SK-N-SH treated with all-trans-retinoic acid at 6 μM for 48 hours (cell line): ENCODE results near the gene SUMO3.

Experiments used
- ATAC-seq: fragments of 200-7000 bp; cut with Tn5 transposase; 3 replicates; pipeline ENCODE4 v1.9.1; 2020; ENCODE audit warnings: mild to moderate bottlenecking, moderate library complexity
- ARNTL ChIP-seq: fragments of 450-650 bp; formaldehyde crosslinking; IDR thresholded peaks from 2 replicates; pipeline ENCODE4 v1.5.0; 2020; ENCODE audit warnings: low read depth, mild to moderate bottlenecking, moderate library complexity, borderline replicate concordance
- BACH2 ChIP-seq: fragments of 250-450 bp; sonication (Bioruptor Pico); IDR thresholded peaks from 2 replicates; pipeline ENCODE4 v1.9.0; 2021; ENCODE audit warnings: mild to moderate bottlenecking, borderline replicate concordance
- CSRNP3 ChIP-seq: fragments of 250-450 bp; sonication (Bioruptor Pico); IDR thresholded peaks from 2 replicates; pipeline ENCODE4 v1.5.1; 2021; ENCODE audit warnings: mild to moderate bottlenecking, moderate library complexity
- ESRRG ChIP-seq: fragments of 250-450 bp; sonication (Bioruptor Pico); IDR thresholded peaks from 2 replicates; pipeline ENCODE4 v1.6.1; 2021; ENCODE audit warnings: mild to moderate bottlenecking
- GLIS3 ChIP-seq: fragments of 250-450 bp; sonication (Bioruptor Pico); IDR thresholded peaks from 2 replicates; pipeline ENCODE4 v1.5.0; 2020; ENCODE audit warnings: mild to moderate bottlenecking, moderate library complexity
- ISL1 ChIP-seq: fragments of 250-450 bp; sonication (Bioruptor Pico); IDR thresholded peaks from 2 replicates; pipeline ENCODE4 v2.1.2; 2022; ENCODE audit warnings: mild to moderate bottlenecking, moderate library complexity
- PATZ1 ChIP-seq: fragments of 250-450 bp; sonication (Bioruptor Pico); IDR thresholded peaks from 2 replicates; pipeline ENCODE4 v1.8.0; 2020; ENCODE audit warnings: mild to moderate bottlenecking, moderate library complexity, borderline replicate concordance
- RARB ChIP-seq: fragments of 250-450 bp; sonication (Bioruptor Pico); IDR thresholded peaks from 2 replicates; pipeline ENCODE4 v1.8.0; 2021; ENCODE audit warnings: mild to moderate bottlenecking, moderate library complexity
- SNAI2 ChIP-seq: fragments of 250-450 bp; sonication (Bioruptor Pico); IDR thresholded peaks from 2 replicates; pipeline ENCODE4 v1.5.0; 2020; ENCODE audit warnings: mild to moderate bottlenecking, moderate library complexity
- TCF4 ChIP-seq: fragments of 250-450 bp; sonication (Bioruptor Pico); IDR thresholded peaks from 2 replicates; pipeline ENCODE4 v1.8.0; 2021; ENCODE audit warnings: mild to moderate bottlenecking, moderate library complexity, borderline replicate concordance
- TOX ChIP-seq: fragments of 250-450 bp; sonication (Bioruptor Pico); IDR thresholded peaks from 2 replicates; pipeline ENCODE4 v1.8.0; 2021; ENCODE audit warnings: mild to moderate bottlenecking, moderate library complexity, borderline replicate concordance
- TSHZ2 ChIP-seq: fragments of 250-450 bp; sonication (Bioruptor Pico); IDR thresholded peaks from 2 replicates; pipeline ENCODE4 v1.5.0; 2020; ENCODE audit warnings: mild to moderate bottlenecking, moderate library complexity
- ZC3H10 ChIP-seq: fragments of 250-450 bp; sonication (Bioruptor Pico); IDR thresholded peaks from 2 replicates; pipeline ENCODE4 v1.5.1; 2021; ENCODE audit warnings: mild to moderate bottlenecking, moderate library complexity
- ZFP3 ChIP-seq: fragments of 250-450 bp; sonication (Bioruptor Pico); IDR thresholded peaks from 2 replicates; pipeline ENCODE4 v1.5.0; 2020; ENCODE audit warnings: mild to moderate bottlenecking, moderate library complexity
- ZFP30 ChIP-seq: fragments of 450-650 bp; formaldehyde crosslinking; IDR thresholded peaks from 2 replicates; pipeline ENCODE4 v1.5.0; 2022; ENCODE audit warnings: mild to moderate bottlenecking, moderate library complexity
- ZNF70 ChIP-seq: fragments of 450-650 bp; formaldehyde crosslinking; IDR thresholded peaks from 2 replicates; pipeline ENCODE4 v1.5.0; 2020; ENCODE audit warnings: mild to moderate bottlenecking, moderate library complexity
- ZNF8 ChIP-seq: fragments of 450-650 bp; formaldehyde crosslinking; IDR thresholded peaks from 2 replicates; pipeline ENCODE4 v1.5.0; 2020; ENCODE audit warnings: mild to moderate bottlenecking, moderate library complexity
- TF ChIP-seq, protein P1 (sequence below): fragments of 250-450 bp; sonication (Bioruptor Pico); IDR thresholded peaks from 2 replicates; pipeline ENCODE4 v1.8.0; 2021; ENCODE audit warnings: low read depth, mild to moderate bottlenecking, moderate library complexity, borderline replicate concordance

SUMO3 gene

GRCh38 chr21:44815852-44816628 is 1.8 kb downstream of the SUMO3 start:
- TF ChIP-seq RARB (CRISPR knock-in tag): no peak
- TF ChIP-seq TCF4 (CRISPR knock-in tag): peak; percentile 47; the same call in 1 of the 2 replicates
- no peak for TF ChIP-seq SNAI2
- TF ChIP-seq ZC3H10 (CRISPR knock-in tag): no peak
- no peak for TF ChIP-seq ZNF70 (CRISPR knock-in tag)
- no peak for TF ChIP-seq TOX (CRISPR knock-in tag)
- TF ChIP-seq, all 23 proteins: peak for 1
- peak; percentile 17; the same call in 1 of the 3 replicates for ATAC-seq

DNA sequence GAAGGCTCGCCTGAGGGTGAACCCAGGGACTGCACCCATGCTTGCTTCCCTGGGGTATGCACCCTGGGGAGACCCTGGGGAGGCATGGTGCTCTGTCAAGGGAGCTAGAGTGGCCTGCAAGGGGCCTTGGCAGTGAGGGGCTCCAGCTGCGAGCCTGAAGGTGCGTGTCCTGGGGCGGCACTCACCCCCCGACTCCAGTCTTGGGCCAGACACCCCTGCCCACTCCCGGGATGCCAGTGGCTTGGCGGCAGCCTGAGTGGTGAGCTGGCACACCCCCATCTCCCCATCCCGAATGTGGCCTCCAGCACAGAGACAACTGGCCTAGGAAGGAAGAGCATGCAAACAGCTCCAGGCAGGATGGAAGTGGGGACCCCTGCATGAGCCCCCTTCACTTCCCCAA is 2.6 kb downstream of the SUMO3 start:
- no peak for ATAC-seq
- TF ChIP-seq ZNF70 (CRISPR knock-in tag) (no peak), TOX (CRISPR knock-in tag) (no peak), CSRNP3 (CRISPR knock-in tag) (no peak)

DNA sequence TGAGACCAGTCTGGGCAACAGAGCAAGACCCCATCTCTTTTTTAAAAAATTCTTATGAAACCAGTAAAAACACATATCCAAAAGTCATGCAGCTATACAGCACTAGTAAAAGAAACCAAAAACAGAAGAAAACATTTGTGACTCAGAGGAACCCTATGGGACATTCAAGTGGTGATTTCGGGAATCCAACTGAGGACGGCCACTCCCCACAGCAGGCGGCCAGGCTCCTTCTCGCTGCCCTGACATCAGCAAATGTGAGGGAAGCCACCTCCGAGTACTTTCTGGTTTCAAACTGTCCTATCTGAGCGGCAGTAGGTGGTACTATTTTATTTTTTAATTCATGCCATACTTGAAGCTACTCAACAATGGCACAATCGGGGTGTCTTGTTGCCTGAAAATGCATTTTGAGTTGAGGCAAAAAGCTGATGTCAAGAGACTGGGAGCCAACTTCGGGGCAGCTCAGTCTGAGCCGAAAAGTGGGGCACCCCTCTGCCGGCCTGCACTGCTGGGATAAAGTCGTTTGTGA is 3.3 kb downstream of the SUMO3 start:
- TF ChIP-seq GLIS3 (CRISPR knock-in tag) (no peak), ZNF70 (CRISPR knock-in tag) (no peak), ESRRG (CRISPR knock-in tag) (no peak), ZNF8 (CRISPR knock-in tag) (no peak), TOX (CRISPR knock-in tag) (no peak), ZFP3 (CRISPR knock-in tag) (no peak), ZC3H10 (CRISPR knock-in tag) (no peak), TCF4 (CRISPR knock-in tag) (no peak), ARNTL (no peak), ZFP30 (CRISPR knock-in tag) (no peak), PATZ1 (CRISPR knock-in tag) (no peak), BACH2 (no peak), CSRNP3 (CRISPR knock-in tag) (no peak), ISL1 (CRISPR knock-in tag) (no peak), SNAI2 (no peak), RARB (CRISPR knock-in tag) (no peak), TSHZ2 (CRISPR knock-in tag) (no peak)
- TF ChIP-seq, protein P1, sequence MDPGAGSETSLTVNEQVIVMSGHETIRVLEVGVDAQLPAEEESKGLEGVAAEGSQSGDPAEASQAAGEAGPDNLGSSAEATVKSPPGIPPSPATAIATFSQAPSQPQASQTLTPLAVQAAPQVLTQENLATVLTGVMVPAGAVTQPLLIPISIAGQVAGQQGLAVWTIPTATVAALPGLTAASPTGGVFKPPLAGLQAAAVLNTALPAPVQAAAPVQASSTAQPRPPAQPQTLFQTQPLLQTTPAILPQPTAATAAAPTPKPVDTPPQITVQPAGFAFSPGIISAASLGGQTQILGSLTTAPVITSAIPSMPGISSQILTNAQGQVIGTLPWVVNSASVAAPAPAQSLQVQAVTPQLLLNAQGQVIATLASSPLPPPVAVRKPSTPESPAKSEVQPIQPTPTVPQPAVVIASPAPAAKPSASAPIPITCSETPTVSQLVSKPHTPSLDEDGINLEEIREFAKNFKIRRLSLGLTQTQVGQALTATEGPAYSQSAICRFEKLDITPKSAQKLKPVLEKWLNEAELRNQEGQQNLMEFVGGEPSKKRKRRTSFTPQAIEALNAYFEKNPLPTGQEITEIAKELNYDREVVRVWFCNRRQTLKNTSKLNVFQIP (CRISPR knock-in tag): no peak
- TF ChIP-seq, all 23 proteins: peak for 0
- ATAC-seq: no peak
